ENCODE results near the gene ADGRL2. TPM values are rescaled to one million over a fixed set of nuclear protein-coding genes. Genes with fewer than 3 reads are reported as not detected.

Gene ADGRL2
- total RNA-seq, 1 experiment from 2014 or later, result 25.3 TPM

DNA sequence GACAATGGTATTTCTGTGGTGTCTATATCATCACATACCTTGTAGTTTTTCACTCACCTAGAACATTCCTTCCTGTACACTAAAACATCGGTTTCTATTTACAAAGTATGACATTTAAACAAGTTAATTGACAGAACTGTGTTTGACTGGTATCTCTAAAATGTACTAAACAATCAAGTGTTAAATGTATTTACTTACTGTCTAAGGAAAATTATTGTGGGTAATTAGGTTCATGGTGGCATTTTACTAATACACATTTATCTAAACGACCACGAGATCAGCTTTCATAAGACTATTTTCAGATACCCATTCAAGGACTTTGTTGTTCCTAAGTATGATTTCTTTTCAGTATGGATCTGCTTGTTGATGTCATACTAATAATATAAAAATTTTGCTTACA is 115.2 kb downstream of the ADGRL2 start:
- intact Hi-C loops (cut with micrococcal nuclease; ENCODE audit: unreplicated experiment), result no loop called here
- no TSS peak for BruUV-seq (replicated peaks)
- H3K27ac ChIP-seq, result no peak overlapping the region
- H3K79me2 ChIP-seq (ENCODE audit: low read depth), result 0 out of 2 replicates have a peak, but pooled peaks cover 6% of the 10 kb centered on the region
- H3K9me2 ChIP-seq (ENCODE audit: insufficient read depth), result no peaks in the 10 kb centered on the region
- POLR2A ChIA-PET (ENCODE audit: unreplicated experiment), result no interaction called here
- H3K4me2 ChIP-seq, result no peak overlapping the region
- H3K4me1 ChIP-seq (replicated peaks; ENCODE audit: insufficient read depth), result peaks cover 18% of the 10 kb centered on the region
- no peak for TF ChIP-seq EZH2 (IDR thresholded peaks at IDR 0.05; ENCODE audit: low read depth)
- TF ChIP-seq, protein P1, sequence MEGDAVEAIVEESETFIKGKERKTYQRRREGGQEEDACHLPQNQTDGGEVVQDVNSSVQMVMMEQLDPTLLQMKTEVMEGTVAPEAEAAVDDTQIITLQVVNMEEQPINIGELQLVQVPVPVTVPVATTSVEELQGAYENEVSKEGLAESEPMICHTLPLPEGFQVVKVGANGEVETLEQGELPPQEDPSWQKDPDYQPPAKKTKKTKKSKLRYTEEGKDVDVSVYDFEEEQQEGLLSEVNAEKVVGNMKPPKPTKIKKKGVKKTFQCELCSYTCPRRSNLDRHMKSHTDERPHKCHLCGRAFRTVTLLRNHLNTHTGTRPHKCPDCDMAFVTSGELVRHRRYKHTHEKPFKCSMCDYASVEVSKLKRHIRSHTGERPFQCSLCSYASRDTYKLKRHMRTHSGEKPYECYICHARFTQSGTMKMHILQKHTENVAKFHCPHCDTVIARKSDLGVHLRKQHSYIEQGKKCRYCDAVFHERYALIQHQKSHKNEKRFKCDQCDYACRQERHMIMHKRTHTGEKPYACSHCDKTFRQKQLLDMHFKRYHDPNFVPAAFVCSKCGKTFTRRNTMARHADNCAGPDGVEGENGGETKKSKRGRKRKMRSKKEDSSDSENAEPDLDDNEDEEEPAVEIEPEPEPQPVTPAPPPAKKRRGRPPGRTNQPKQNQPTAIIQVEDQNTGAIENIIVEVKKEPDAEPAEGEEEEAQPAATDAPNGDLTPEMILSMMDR (conservative IDR thresholded peaks at IDR 0.05), result no peak
- H3K9me3 ChIP-seq (ENCODE audit: insufficient read depth, low read depth), result no peaks in the 10 kb centered on the region
- H4K20me1 ChIP-seq (ENCODE audit: insufficient read depth), result peaks cover 10% of the 10 kb centered on the region
- no peaks in the 10 kb centered on the region for H3K36me3 ChIP-seq (ENCODE audit: low read depth)
- no peak overlapping the region for H3K4me3 ChIP-seq
- CTCF ChIA-PET, result no interaction called here
- DNase-seq, result no peak
- 0 out of 2 replicates have a peak, but pooled peaks cover 11% of the 10 kb centered on the region for H3F3A ChIP-seq (ENCODE audit: insufficient read depth, low read depth)
- no peak overlapping the region for H2AFZ ChIP-seq
- no peaks in the 10 kb centered on the region for H3K27me3 ChIP-seq (ENCODE audit: insufficient read depth, low read depth)

DNA sequence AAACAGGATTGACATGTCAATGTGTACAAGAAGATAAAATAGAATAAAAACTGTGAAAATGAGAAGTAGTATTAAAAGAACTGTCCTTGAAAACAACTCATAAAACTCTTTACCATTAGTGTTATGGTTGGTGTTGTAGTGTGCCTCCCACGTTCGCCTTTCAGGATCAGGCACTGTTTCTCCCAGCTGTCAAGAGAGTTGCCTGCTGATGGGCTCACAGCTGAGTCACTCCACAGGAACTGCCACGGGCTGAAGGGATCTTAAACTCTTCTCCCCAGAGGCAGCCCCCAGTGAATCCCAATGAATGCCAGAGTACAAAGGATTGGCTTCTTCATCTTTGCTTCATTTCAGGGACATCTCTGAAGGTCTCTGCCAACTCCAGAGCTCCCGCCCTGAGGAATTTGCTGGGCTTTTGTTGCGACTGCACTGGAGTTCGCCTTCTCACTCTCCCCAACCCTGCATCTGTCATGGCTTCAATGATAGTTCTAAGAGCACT is 119.6 kb downstream of the ADGRL2 start:
- intact Hi-C loops (cut with micrococcal nuclease; ENCODE audit: unreplicated experiment), result no loop called here

DNA sequence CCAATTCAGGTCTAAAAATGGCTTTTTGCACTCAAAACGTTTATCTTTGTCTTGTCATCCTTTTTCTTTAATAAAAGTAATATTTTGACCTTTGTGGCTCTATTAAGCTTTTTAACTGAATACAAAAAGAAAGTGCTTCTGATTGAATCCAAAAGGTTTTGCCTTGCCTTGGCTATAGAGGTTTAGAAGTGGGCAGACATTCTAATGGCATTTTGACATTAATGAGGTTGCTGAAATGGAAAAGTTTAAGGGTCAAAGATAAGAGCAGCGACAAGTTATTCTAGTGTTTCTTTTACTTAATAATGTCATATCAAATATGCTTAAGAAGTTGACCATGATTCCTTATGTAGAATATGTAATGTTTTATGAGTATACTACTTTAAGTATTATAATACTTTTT is 120.2 kb downstream of the ADGRL2 start:
- Histone ChIP-seq H3K4me3 (no peak overlapping the region), H3K27ac (no peak overlapping the region), H3F3A (ENCODE audit: insufficient read depth, low read depth) (no peaks in the 10 kb centered on the region), H4K20me1 (ENCODE audit: insufficient read depth) (no peaks in the 10 kb centered on the region), H2AFZ (no peak overlapping the region), H3K79me2 (ENCODE audit: low read depth) (no peaks in the 10 kb centered on the region), H3K4me2 (no peak overlapping the region), H3K4me1 (replicated peaks; ENCODE audit: insufficient read depth) (no peaks in the 10 kb centered on the region), H3K36me3 (ENCODE audit: low read depth) (no peaks in the 10 kb centered on the region), H3K9me3 (ENCODE audit: insufficient read depth, low read depth) (no peaks in the 10 kb centered on the region), H3K9me2 (ENCODE audit: insufficient read depth) (no peaks in the 10 kb centered on the region), H3K27me3 (ENCODE audit: insufficient read depth, low read depth) (no peaks in the 10 kb centered on the region)
- CTCF ChIA-PET, result no interaction called here
- TF ChIP-seq, protein P1 (conservative IDR thresholded peaks at IDR 0.05), result no peak
- TF ChIP-seq EZH2 (IDR thresholded peaks at IDR 0.05; ENCODE audit: low read depth), result no peak
- BruUV-seq (replicated peaks), result no TSS peak
- intact Hi-C loops (cut with micrococcal nuclease; ENCODE audit: unreplicated experiment), result no loop called here
- POLR2A ChIA-PET (ENCODE audit: unreplicated experiment), result interaction anchor here (0.6 kb wide), 1 partner anchor 1767 kb away, joined by 3 read pairs; no protein-coding TSS in a partner anchor
- no peak for DNase-seq

More for the DNA sequence above, 119.6 kb downstream of the ADGRL2 start:
- Histone ChIP-seq H3K9me3 (ENCODE audit: insufficient read depth, low read depth) (no peaks in the 10 kb centered on the region), H3K4me1 (replicated peaks; ENCODE audit: insufficient read depth) (no peaks in the 10 kb centered on the region), H3K79me2 (ENCODE audit: low read depth) (no peaks in the 10 kb centered on the region), H3K27me3 (ENCODE audit: insufficient read depth, low read depth) (no peaks in the 10 kb centered on the region), H2AFZ (no peak overlapping the region), H3K36me3 (ENCODE audit: low read depth) (no peaks in the 10 kb centered on the region), H3K27ac (no peak overlapping the region), H3K9me2 (ENCODE audit: insufficient read depth) (no peaks in the 10 kb centered on the region), H3F3A (ENCODE audit: insufficient read depth, low read depth) (no peaks in the 10 kb centered on the region), H3K4me3 (no peak overlapping the region), H4K20me1 (ENCODE audit: insufficient read depth) (no peaks in the 10 kb centered on the region), H3K4me2 (no peak overlapping the region)
- POLR2A ChIA-PET (ENCODE audit: unreplicated experiment), result interaction anchor here (0.6 kb wide), 1 partner anchor 1768 kb away, joined by 3 read pairs; no protein-coding TSS in a partner anchor
- BruUV-seq (replicated peaks), result no TSS peak
- no peak for DNase-seq
- CTCF ChIA-PET, result no interaction called here
- TF ChIP-seq, protein P1 (conservative IDR thresholded peaks at IDR 0.05), result no peak
- TF ChIP-seq EZH2 (IDR thresholded peaks at IDR 0.05; ENCODE audit: low read depth), result no peak
